CD4-positive, alpha-beta T cell treated with Interleukin-17A for 4 hours (primary cell): Measurements from ENCODE around the gene OSBPL3.

ENCODE experiments used
- DNase-seq: peaks from one replicate; pipeline ENCODE4 v3.0.0-alpha.2; 2020; ENCODE audit warnings: mixed read lengths

Gene OSBPL3

DNA sequence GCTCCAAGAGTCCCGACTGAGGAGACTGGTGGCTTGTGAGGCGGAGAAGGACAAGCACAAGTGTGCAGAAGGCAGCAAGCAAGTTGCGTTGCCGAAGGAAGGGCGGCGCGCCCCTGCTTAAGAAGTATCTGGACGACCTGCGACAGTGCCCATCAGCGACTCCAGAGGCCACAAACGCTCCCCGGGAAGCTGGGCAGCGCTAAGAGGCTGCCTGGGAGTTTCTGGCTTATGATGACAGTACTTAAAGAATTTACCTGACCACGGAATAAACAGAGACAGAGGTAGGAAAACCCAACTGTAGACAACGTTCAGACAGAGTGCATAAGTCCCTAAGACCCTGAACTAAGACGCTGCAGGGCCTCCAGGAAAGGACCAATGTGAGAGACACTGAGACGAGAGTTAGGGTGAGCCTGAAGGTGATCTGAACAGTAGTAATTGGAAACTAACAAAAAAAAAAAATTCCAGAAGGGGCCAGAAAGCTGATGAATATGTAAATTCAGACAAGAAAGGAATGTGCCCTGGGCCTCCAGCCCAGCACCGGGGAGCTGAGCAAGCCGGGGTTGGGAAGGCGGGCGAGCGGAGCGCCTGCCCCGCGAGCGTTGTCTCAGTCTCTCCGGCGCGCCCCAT, 1.0 kb downstream of the OSBPL3 start:
- peak; percentile 21 for DNase-seq

DNA sequence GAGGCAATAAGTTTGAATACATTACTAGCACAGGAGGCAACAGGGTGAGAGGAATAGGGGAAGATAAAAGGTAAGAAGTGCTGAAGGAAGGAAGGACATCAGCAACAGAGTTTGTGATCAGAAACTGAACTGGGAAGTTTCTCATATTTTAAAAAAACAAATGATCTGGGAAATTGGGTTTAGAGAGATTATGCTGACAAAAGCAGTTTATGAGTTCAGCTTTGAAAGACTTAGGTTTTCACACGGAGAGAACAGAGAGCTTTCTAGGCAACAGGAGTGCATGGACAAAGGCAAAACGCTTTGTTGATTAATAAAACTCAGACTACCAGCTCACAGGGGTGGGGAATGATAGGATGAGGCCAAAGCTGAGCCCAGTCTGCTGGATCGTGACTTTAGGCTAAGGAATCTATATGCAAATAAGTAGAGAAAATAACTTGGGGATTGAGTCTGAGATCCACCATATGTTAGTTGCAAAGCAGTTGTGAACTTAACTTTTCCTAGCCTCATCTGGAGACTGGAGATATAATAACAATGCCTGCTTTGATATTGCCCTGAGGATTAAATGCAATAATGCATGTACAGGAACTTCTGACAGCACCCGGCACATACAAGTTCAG, 4.2 kb downstream of the OSBPL3 start:
- no peak for DNase-seq

DNA sequence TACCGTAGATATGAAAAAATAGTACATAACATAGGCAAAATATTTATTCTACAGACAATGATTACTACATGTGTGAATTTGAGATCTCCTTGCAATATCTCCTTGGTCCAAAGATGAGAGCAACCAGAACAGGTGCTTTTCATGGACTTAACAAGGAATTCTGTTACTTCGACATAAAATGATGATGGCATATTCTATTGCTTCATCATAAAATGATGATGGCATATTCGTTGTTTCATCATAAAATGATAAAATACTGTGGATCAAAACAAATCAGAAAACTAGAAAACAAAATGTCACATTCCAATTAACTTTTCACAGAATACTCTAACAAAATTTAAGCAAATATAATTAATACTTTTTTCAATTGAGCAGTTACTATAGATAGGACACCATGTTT, 4.8 kb downstream of the OSBPL3 start:
- DNase-seq: no peak

DNA sequence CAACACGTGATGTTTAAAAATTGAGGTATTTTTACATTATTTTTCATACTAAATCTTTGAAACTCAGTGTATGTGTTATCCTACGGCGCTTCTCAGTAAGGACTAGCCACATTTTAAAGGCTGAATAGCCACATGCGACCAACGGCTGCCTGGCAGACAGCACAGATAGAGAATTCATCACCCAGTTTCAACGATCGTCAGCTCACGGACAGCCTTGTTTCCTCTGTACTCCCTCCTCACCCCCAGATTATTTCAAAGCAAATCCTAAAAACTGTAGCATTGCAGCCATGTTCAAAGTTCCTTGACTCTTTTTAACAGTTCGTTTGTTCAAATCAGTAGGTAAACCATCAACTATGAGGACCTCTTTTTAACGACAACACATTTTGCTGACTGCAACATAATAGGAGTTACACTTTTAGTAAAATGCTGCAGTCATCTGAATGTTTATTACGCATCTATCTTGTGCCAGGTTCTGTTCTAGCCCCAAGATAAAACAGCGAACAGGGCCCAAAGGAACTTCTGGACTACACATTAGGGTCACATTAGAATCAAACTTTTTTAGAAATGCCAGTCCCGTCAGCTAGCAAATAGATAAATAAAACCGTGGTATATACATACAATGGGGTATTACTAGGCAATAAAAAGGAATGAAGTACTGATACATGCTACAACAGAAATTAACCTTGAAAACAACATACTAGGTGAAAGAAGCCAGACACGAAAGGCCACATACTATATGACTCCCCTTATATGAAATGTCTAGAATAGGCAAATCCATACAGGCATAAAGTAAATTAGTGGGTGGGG, 5.7 kb downstream of the OSBPL3 start:
- DNase-seq: no peak

DNA sequence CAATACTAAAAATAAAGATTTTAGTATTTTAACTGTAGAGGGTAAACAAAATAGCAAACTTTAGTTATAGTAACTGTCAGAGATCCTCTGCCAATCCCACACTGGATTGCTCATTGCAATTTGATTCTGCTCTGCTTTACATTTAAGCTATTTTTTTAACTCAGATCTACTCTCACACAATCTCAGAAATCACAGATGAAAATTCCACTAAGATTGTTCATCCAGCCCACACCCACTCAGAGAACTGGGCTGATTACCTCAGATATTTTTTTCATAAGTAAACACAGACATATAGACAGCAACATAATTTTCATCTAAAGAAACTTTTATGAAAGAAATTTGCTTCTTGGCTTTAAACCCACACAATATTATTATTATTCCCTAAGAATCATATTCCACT, 7.0 kb downstream of the OSBPL3 start:
- no peak for DNase-seq

DNA sequence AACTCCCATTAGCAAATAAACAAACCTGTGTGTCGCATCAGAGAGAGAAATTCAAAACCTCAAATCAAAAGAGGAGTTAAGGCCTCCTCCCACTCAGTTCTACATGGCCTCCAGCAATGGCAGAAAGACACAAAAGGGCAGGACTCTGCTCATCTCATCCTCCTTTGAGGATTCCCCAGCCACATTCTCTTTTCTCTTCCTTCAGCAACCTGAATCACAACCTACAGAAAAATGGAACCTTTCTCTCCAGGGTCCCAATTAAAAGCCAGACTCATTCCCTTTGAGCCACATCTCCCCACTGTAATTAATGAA, 7.9 kb downstream of the OSBPL3 start:
- DNase-seq: no peak

DNA sequence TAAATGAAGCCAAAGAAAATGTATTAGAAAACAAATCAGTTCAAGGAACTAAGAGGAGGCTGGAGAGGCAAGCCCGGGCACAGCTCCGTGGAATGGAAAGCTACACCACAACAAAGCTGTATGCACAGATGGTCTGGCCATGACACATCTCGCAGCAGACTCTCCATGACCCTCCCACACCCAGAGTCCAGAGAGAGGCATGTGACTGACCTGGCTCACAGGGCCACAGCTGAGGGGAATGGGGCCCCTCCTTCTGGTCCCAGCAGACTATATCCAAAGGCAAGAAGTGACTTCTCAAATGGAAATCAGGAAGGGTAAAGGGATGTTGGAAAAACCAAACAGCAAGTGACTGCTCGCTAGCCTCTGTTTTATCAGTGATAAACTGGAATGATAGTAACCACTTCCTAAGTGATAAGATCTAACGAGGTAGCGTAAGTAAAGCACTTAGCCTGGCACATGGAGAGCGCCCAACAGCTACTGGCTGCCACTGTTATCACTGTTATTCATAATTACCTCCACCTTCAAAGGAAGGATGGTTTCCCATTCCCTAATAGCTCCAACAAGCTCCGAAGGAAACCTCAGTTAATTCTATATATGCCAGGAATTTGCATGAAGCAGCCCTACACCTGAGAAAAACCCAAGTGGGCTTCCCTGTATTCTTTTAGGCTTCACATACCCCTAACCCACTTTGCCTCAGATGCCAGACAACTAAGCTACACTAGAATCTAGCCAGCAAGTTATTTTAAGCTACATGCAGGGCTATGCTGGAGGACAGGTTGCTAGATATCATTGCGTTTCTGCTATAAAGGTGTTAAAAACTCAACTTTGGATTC, 8.4 kb downstream of the OSBPL3 start:
- peak; percentile 10 for DNase-seq

DNA sequence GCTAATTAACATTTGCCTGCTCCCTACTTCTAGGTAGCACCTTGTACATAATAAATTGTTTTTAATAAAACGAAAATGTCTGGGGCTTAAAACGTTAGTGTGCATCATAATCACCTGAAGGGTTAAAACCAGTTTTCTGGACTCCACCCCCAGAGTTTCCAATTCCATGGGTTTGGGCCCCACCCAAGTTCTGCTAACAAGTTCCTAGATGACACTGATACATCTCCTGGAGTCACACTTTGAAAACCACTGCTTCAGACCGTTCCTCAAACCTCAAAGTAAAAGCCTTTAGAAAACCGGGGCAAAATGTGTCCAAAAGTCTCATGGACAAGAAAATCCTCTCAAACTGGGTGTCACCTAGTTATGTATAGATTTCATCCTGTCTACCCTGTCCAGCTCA, 9.3 kb downstream of the OSBPL3 start:
- no peak for DNase-seq

DNA sequence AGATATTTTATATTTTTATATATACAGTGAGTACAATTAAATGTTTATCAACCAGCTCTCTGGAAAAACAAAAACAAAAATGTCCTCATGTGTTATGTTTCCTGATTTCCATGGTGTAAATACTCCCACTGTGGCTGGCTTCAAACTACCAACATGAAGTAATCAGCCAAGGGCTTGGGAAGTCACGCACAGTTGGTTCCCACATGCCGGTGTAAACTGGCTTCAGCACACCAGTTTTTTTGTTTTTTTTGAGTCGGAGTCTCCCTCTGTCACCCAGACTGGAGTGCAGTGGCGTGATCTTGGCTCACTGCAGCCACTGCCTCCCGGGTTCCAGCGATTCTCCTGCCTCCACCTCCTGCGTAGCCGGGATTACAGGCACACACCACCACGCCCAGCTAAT, 11.8 kb downstream of the OSBPL3 start:
- DNase-seq: no peak

DNA sequence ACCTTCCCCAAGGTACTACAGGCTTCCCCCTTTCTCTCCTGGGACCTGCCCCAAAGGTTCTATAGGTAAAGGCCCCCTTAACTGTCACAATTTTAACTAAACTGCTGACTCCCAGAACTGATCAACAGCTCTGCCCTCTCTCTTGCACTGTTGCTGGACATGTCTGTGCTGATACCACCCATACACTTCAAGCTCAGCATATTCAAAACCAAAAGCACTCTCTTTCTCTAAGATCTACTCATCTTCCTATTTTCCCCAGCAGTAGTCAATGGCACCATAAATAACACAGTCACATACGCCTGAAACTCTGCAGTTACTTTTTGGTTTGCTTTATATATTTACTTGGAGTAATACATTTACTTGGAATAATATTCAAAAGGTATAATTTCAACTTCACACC, 12.3 kb downstream of the OSBPL3 start:
- no peak for DNase-seq

DNA sequence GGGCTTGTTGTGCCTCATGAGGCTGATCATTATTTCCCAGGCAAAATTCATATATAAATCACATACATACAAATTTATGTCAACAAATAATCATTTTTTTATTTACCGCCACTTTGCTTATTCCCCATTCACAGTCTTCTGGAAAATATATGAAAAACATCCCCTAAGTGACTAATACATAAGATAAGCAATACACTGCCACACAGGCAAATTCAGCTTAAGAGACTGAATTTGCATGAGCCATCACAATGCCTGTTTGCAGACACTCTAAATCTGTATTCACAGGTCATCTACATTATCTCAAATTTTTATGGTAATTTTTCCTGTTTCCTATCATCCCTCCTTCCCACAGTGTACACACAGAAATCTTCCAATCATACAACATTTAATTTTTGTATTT, 13.2 kb downstream of the OSBPL3 start:
- DNase-seq: no peak

DNA sequence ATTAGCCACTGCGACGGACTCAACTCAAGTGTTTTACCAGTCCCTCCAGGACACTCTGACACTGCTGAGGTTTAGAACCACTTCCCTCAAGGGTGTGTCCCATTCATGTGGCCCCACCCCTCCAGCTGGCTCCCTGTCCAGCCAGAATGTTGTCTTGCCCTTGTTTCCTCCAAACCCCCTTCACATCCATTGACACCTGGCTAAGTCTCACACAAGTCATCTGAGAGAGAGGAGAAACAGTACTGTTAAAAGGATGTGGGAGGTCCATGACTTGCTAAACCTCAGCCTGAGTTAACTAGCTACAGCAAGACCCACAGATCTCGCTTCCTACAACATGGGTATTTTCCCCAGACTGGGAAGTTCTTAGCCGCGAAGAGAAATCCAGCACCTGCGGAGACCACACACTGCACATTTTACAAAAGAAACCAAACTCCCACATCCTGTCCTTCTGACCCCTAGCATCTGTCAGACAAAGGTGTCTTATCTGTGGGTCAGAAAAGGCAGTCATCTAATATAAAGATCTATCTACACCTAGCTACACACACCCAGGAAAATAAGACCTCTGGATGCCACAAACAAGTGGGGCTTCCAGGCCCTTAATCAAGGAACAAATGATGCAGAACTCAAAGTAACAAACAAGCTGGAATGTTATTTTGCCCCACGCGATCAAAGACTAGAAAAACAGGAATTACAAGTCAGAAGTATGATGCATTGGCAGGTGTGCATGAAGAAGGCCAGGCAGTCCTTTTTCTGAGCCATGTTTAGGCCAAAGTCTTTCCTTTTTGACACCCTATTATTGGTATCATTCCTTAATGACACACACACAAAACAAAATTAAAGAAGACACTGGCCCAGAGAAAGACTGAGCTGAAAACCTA, 13.9 kb downstream of the OSBPL3 start:
- peak; percentile 27 for DNase-seq

DNA sequence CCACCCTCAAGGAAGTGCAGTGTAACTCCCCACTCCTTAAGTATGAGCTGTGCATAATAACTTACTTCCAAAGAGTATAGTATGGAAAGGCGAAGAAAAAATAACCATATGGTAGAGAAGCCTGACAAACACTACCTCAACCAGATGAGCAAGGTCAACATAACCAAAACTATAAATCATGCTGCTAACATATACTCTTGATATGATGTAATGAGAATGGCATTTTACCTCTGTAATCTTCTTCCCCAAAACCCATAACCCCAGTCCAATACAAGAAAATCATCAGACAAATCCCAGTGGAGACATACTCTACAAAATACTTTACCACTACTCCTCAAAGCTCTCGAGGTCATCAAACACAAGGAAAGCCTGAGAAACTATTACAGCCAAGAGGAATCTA, 15.8 kb downstream of the OSBPL3 start:
- no peak for DNase-seq

DNA sequence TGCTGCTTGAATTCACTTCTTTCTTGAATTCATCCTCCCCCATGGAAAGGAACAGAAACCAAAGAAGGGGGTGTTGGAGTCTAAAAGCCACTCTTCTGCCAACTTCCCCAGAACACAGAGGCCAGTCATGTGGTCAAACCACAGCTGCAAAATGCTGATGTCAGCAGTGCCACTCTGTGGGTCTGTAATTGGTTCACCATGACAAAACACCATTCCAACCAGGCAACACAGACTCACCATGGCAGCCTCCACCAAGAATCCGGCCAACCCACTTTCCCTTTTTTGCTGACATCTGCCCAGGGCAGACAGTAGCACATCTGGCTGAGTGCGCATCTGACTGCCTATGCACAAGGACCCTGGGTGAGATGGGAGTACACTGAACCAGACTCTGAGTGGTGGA, 16.8 kb downstream of the OSBPL3 start:
- DNase-seq: peak; percentile 8

DNA sequence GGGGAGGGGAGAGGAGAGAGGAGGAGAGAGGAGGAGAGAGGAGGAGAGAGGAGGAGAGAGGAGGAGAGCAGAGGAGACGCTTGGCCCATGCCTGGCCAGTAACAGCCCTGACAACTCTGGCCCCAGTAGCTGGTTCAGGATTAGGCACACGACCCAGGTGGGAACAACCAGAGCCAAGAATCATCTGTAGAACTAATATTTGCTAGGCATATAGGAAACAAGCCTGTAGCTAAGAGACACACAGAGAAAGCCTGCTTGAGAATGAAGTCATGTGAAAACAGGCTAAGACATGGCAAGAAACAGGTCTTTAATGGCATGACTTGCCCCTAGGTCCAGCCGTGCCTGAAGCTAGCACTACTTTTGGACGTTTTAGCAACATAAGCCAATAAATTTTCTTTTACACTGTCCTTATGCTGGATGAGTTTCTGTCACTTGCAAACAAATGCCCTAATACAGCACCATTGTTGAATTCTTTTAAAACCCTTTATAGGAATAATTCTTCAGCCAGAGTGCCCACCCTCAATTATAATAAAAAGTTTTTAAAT, 17.5 kb downstream of the OSBPL3 start:
- no peak for DNase-seq

DNA sequence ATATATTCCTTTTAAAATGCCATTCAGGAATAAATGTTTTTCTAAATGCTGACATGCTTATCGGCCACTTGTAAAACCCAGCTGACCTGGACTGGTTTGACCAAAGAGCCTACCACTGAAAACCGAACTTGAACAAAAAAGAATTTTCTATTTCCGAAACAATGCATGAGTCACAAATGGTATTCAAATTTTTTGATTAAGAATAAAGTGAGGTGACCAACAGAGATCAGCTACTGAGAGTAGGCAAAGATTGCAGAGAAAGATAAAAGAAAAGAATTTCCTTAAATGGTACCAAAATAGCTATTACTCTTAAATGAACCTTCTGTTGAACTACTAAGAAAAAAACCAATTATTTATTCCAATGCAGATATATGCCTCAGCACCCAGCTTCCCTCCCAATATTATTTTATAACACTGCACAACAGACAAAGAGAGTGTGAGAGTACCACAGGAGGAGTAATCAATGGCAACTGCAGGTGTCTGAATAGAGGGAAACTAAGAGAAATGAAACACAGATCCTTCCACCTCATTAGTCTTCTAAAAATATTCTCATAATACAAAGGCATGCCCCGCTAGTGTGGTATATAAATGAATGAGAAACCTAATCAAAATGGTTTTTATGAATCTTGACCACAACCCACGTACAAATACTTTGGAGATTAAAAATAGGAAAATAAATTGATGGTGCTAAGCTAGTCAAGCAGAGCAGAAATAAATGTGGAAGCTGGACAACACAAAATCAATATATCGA, 20.1 kb downstream of the OSBPL3 start:
- no peak for DNase-seq

DNA sequence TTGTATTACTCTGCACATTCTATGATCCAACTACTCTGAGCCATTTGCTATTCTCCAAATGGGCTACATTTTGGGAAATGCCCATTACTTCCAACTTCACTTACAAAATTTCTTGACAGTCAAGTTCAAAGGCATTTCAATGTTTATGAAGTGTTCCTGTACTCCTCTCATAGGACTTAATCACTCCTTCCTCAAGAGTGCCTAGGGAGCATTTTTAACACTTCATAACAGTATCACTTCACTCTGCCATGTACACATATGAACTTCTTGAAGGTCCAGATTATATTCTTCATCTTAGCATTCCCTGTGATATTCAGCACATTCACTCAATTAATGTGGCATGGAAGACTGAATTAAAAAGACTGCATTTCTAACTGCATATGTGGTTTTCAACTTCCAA, 21.6 kb downstream of the OSBPL3 start:
- no peak for DNase-seq

DNA sequence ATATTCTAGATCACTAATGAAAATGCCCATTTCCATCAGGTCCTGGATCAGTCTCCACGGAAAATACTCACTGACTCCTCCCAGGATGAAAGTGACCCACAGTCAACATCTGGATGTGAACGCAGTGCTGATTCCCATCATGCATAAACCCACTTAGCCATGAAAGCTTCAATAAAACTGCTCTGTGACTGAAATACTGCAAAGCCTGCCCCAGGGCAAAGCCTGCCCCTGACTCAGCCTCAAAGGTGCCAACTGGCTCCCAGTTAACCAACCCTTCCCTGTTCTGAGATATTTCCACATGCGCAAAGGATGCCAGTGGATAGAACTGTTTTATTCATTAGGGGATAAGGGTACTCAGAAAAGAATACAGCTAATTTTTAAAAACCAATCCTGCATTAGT, 24.0 kb downstream of the OSBPL3 start:
- no peak for DNase-seq

DNA sequence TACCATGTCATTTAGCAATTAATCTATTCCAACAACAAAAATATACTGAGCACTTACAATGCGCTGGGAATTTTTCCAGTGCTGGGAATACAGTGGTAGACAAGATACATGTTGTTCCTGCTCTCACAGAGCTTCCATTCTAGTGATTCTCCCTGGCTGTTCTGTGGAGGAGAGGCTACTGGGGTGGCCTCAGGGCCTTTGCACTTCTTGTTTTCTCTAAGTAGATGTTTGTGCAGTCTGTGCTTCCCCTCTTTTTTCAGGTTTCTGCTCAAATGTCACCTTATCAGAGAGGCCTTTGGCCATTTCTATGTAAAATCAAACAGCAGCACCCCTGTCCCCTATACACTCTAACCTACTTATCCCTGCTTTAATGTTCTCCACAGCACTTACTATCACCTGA, 24.7 kb downstream of the OSBPL3 start:
- DNase-seq: no peak

DNA sequence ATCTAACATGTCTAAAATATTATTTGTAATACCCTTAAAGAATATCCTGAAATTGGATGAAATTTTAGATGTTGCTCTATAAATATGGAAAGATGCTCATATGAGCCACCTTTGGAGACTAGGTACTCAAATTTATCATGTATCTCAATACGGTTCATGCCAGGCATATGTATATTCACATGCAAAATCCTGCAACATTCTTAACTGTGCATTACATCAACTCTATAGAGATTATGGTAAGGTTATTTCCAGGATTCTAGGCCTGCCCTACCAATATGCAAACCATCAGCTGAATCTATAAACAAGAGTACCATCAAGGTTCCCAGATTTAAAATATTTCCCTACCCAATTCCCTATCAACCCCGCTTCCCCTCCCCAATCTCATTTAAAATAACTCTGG, 27.5 kb downstream of the OSBPL3 start:
- no peak for DNase-seq

DNA sequence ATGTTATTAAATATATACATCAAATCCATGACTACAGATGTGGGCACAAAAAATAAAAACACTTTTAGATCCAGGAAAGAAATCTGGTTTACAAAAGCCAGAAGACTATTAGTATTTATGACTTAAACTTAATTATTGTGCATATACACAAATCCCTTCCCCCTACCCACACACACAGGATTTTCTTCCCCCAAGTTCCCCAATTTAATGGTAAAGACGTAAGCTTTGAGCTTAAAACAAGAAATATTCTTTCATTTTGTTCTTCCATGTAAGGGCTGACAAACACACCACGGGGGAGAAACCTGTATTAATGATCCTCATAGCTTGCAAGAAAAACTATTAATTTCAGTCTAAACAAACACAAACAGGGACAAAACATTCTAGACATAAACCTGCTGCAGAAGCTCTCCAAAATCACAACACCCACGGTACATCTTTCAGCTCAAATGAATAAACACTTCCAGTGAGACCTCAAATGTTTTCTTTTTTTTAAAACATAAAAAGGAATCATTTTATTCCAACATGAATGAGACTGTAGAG, 28.5 kb downstream of the OSBPL3 start:
- DNase-seq: no peak
